Astrocyte (in vitro differentiated cells and primary cell): ENCODE results near the gene UNC5A. TPM values are rescaled to one million over a fixed set of nuclear protein-coding genes. Genes with fewer than 3 reads are reported as not detected.

Experiments
- DNase-seq: peaks from one replicate; pipeline ENCODE4 v3.0.0-alpha.2; 2010; ENCODE audit warnings: low read depth
- FAIRE-seq: peaks from 2 replicates; lab custom pipeline; 2011; peaks lifted over from hg19 to GRCh38; lab: Jason Lieb, UNC
- H2AFZ ChIP-seq: 2 replicates; pipeline ENCODE4 v1.6.0; 2012; ENCODE audit warnings: low read depth, low read length, inconsistent platforms
- H3K27ac ChIP-seq: 2 replicates; pipeline ENCODE4 v1.5.1; 2011; ENCODE audit warnings: low read depth, low read length, inconsistent platforms
- H3K27me3 ChIP-seq: 2 replicates; pipeline ENCODE4 v1.6.0; 2011; ENCODE audit warnings: low read length, inconsistent platforms; ENCODE audit not compliant: insufficient read depth
- H3K36me3 ChIP-seq: 2 replicates; pipeline ENCODE4 v1.5.1; 2011; ENCODE audit warnings: low read length, inconsistent platforms; ENCODE audit not compliant: insufficient read depth
- H3K4me1 ChIP-seq: 2 replicates; pipeline ENCODE4 v1.5.1; 2011; ENCODE audit warnings: low read length, inconsistent platforms; ENCODE audit not compliant: insufficient read depth
- H3K4me2 ChIP-seq: 2 replicates; pipeline ENCODE4 v1.6.0; 2012; ENCODE audit warnings: low read length, inconsistent platforms
- H3K4me3 ChIP-seq: 2 replicates; pipeline ENCODE4 v1.5.1; 2011; ENCODE audit warnings: low read depth, mild to moderate bottlenecking, low read length, inconsistent platforms; ENCODE audit not compliant: insufficient read depth
- H3K79me2 ChIP-seq: 2 replicates; pipeline ENCODE4 v1.6.0; 2012; ENCODE audit warnings: mild to moderate bottlenecking, low read length, inconsistent platforms; ENCODE audit not compliant: insufficient read depth
- H3K9ac ChIP-seq: 2 replicates; pipeline ENCODE4 v1.6.0; 2012; ENCODE audit warnings: mild to moderate bottlenecking, low read length, inconsistent platforms
- H3K9me3 ChIP-seq: 2 replicates; pipeline ENCODE4 v1.5.1; 2012; ENCODE audit warnings: low read depth, mild to moderate bottlenecking, low read length, inconsistent platforms; ENCODE audit not compliant: insufficient read depth
- H4K20me1 ChIP-seq: 2 replicates; pipeline ENCODE4 v1.6.0; 2012; ENCODE audit warnings: low read length, inconsistent platforms; ENCODE audit not compliant: insufficient read depth
- H3K27ac Mint-ChIP-seq: one replicate; pipeline ENCODE4 v1.8.0; 2021; ENCODE audit warnings: mild to moderate bottlenecking, mixed read lengths; ENCODE audit not compliant: unreplicated experiment
- H3K27me3 Mint-ChIP-seq: one replicate; pipeline ENCODE4 v1.8.0; 2021; ENCODE audit warnings: low read depth, mixed read lengths; ENCODE audit not compliant: unreplicated experiment
- H3K36me3 Mint-ChIP-seq: one replicate; pipeline ENCODE4 v1.8.0; 2021; ENCODE audit warnings: low read depth, mixed read lengths; ENCODE audit not compliant: unreplicated experiment
- H3K4me1 Mint-ChIP-seq: one replicate; pipeline ENCODE4 v1.8.0; 2021; ENCODE audit warnings: low read depth, mixed read lengths; ENCODE audit not compliant: unreplicated experiment
- H3K4me3 Mint-ChIP-seq: one replicate; pipeline ENCODE4 v1.8.0; 2021; ENCODE audit warnings: mild to moderate bottlenecking, moderate library complexity, mixed read lengths; ENCODE audit not compliant: unreplicated experiment
- H3K9me3 Mint-ChIP-seq: one replicate; pipeline ENCODE4 v1.8.0; 2021; ENCODE audit warnings: mild to moderate bottlenecking, mixed read lengths; ENCODE audit not compliant: unreplicated experiment
- CTCF ChIP-seq: IDR thresholded peaks from 2 replicates; pipeline ENCODE4 v1.5.1; 2011; ENCODE audit warnings: low read depth, mild to moderate bottlenecking, inconsistent platforms, low read length, moderate library complexity; ENCODE audit not compliant: insufficient read depth
- EZH2 ChIP-seq: IDR thresholded peaks from 2 replicates; pipeline ENCODE4 v1.6.1; 2012; ENCODE audit warnings: mild to moderate bottlenecking, low read length, inconsistent platforms; ENCODE audit not compliant: insufficient read depth
- total RNA-seq: library from RNA; stranded (reverse); gene quantifications from 2 replicates; pipeline ENCODE4 v1.2.1, GENCODE V29; 2021

UNC5A gene
- total RNA-seq, 1 donor from 2014 or later, result 0.70 TPM

DNA sequence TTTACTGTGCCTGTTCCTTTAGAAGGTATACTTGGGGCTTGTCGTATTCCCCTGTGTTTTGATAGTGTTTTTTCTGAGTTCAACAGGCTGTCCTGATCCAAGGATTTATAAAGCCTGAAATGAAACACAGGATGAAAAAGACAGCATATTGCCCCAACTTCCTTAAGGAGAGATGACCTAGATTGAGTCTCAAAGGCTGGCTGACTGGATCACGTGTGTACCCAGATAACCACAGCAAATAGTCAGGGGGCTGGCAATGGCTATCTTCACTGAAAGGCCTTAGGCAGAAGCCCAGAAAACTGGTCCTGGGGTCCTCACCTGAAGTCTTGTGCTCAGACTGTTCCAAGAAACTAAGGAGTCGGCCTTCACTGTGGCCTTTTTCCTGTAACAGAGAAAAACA lies 96.4 kb downstream of the UNC5A start:
- no peak overlapping the region for H3K4me3 Mint-ChIP-seq
- no peak for FAIRE-seq
- Histone ChIP-seq H2AFZ (no peak overlapping the region), H4K20me1 (peaks cover 20% of the 10 kb centered on the region), H3K36me3 (peaks cover 50% of the 10 kb centered on the region), H3K4me2 (no peak overlapping the region), H3K4me1 (no peaks in the 10 kb centered on the region), H3K27ac (no peak overlapping the region), H3K79me2 (no peaks in the 10 kb centered on the region), H3K9me3 (no peaks in the 10 kb centered on the region), H3K4me3 (no peak overlapping the region), H3K9ac (no peak overlapping the region), H3K27me3 (no peaks in the 10 kb centered on the region)
- H3K27me3 Mint-ChIP-seq, result no peaks in the 10 kb centered on the region
- H3K4me1 Mint-ChIP-seq, result peaks cover 27% of the 10 kb centered on the region
- H3K36me3 Mint-ChIP-seq, result peaks cover 14% of the 10 kb centered on the region
- no peak for TF ChIP-seq CTCF
- TF ChIP-seq EZH2, result no peak
- DNase-seq, result no peak
- H3K9me3 Mint-ChIP-seq, result no peaks in the 10 kb centered on the region
- H3K27ac Mint-ChIP-seq, result no peak overlapping the region

DNA sequence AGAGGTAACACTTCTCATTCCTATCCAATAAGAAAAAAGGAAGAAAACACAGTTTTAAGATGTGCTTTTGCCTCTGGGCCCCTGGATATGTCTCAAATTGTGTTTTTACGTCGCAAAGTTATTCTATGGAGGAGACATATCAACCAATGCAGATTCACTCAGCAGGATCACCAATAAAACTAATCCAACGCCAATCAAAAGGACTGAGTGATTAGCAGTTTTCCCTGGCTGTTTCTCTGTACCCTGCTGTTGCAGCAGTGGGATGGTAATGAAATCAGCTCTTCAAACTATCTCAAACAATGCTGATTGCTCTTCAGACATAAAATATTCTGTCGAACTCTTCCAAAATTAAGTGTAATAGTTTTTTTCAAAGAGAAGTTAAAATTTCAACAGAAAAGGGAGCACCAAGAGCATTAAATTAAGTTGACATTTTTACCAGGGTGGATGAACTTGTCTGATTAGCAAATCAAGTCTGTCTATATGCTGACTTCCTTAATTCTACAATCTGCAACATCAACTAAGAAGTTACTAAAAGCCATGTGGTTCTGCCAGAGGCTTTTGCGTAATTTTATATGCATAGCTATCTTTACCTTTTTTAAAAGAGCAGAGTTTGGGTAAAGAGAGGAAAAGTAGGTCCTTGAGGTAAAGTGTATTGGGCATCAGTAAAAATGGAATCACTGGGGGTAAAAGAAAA lies 98.5 kb downstream of the UNC5A start:
- no peak for TF ChIP-seq CTCF
- Histone ChIP-seq H3K79me2 (peaks cover 7% of the 10 kb centered on the region), H3K4me1 (no peaks in the 10 kb centered on the region), H3K9ac (no peak overlapping the region), H3K36me3 (peaks cover 36% of the 10 kb centered on the region), H4K20me1 (peaks cover 37% of the 10 kb centered on the region), H3K4me3 (no peak overlapping the region), H3K27ac (no peak overlapping the region), H3K9me3 (no peaks in the 10 kb centered on the region), H2AFZ (no peak overlapping the region), H3K27me3 (no peaks in the 10 kb centered on the region), H3K4me2 (no peak overlapping the region)
- Mint-ChIP-seq H3K36me3 (peaks cover 19% of the 10 kb centered on the region), H3K9me3 (no peaks in the 10 kb centered on the region), H3K4me3 (no peak overlapping the region), H3K4me1 (peaks cover 12% of the 10 kb centered on the region), H3K27me3 (no peaks in the 10 kb centered on the region), H3K27ac (no peak overlapping the region)
- DNase-seq (no peak), FAIRE-seq (no peak)

DNA sequence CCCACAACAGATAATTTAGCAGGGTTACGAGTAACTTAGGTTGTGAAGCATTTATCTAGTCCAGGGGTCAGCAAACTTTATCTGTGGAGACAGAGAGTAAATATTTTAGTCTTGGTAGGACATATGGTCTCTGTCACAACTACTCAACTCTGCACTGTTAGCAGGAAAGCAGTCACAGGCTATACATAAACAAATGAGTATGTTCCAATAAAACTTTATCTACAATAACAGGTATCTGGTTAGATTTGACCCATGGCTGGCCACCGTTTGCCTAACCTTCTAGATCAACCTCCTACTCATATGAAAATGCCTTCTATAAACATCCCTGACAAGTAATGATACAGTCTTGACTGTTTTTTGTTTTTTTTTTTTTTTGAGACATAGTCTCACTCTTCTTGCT lies 101.8 kb downstream of the UNC5A start:
- Histone ChIP-seq H4K20me1 (peaks cover 54% of the 10 kb centered on the region), H3K27me3 (no peaks in the 10 kb centered on the region), H2AFZ (no peak overlapping the region), H3K4me2 (no peak overlapping the region), H3K9ac (no peak overlapping the region), H3K79me2 (peaks cover 10% of the 10 kb centered on the region), H3K9me3 (no peaks in the 10 kb centered on the region), H3K4me3 (no peak overlapping the region), H3K4me1 (no peaks in the 10 kb centered on the region), H3K27ac (no peak overlapping the region), H3K36me3 (peaks cover 7% of the 10 kb centered on the region)
- H3K27me3 Mint-ChIP-seq, result no peaks in the 10 kb centered on the region
- peaks cover 8% of the 10 kb centered on the region for H3K4me1 Mint-ChIP-seq
- peaks cover 8% of the 10 kb centered on the region for H3K36me3 Mint-ChIP-seq
- no peak for DNase-seq
- TF ChIP-seq EZH2, result no peak
- TF ChIP-seq CTCF, result no peak
- H3K9me3 Mint-ChIP-seq, result no peaks in the 10 kb centered on the region
- FAIRE-seq, result no peak
- no peak overlapping the region for H3K4me3 Mint-ChIP-seq
- no peak overlapping the region for H3K27ac Mint-ChIP-seq
